HG03432 (cell line): Measurements from ENCODE around the gene MFSD1.
"Not testable (repeated sequence)": the region's sequence is repeated elsewhere in the genome, so short reads cannot be mapped to it uniquely, and the experiment has no call there.

Experiments
- ATAC-seq: cut with Tn5 transposase; IDR thresholded peaks from one replicate; pipeline ENCODE4 v1.9.1; 2021; ENCODE audit warnings: mild to moderate bottlenecking, moderate library complexity; ENCODE audit not compliant: unreplicated experiment

The MFSD1 gene

DNA sequence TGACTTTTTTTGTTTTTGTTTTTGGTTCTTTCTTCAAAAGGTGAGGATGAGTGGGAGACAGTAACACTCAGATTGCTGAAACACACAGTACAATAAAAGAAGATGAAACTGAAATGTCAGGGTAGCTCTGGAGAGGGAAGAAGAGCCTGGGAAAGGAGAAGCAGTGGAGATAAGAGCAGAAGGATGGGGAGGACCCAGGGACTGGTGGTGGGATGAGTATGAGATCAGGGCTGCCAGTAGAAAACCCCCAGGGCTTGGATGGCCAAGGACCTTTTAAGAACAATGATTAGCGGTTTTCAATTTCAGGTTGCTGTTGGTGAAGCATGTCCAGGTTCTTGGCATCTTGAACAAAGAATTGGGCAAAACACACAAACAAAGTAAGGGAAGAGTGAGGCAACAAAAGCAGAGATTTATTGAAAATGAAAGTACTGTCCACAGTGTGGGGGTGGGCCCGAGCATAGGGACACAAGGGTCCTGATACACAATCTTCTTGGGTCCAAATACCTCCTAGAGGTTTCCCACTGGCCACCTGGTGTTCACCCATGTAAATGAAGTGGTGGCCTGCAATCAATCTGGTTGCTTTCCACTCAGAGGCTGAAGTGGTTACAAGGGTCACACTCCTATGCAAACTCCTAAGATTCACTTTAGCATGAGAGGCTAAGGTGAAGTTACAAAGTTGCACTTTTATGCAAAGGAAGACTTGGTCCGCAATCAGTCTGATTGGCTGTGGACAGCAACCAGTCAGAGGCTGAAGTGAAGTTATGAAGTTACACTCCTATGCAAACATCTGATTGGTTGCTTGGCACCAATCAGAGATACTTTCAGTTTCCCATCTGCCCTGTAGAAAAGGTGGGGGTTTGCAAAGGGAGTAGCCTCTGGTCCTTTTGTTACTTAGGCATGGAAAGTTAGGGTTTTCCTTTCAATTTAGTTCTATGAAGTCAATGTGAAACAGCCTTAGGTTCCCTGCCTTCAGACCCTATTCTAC, 26.1 kb upstream of the MFSD1 start:
- ATAC-seq: peak; percentile 61

DNA sequence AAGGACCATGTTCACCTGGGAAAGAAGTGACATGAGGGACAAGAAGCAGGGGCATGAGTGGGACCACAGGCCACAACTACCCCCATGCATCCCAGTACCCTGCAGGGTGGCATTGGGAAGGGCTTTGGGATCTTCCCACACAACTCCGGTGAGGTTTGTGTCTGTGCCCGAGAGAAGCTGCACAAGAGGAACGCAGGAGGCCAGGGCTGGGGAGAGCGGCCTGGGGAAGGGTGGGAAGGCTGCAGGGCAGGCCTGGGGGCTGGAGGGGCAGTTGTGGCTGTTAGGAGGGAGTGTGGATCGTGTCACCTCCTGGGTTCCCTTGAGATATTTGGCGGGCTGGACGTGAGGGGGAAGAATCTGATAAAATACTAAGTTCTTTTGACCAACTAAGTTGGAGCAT, 25.3 kb upstream of the MFSD1 start:
- ATAC-seq: no peak

DNA sequence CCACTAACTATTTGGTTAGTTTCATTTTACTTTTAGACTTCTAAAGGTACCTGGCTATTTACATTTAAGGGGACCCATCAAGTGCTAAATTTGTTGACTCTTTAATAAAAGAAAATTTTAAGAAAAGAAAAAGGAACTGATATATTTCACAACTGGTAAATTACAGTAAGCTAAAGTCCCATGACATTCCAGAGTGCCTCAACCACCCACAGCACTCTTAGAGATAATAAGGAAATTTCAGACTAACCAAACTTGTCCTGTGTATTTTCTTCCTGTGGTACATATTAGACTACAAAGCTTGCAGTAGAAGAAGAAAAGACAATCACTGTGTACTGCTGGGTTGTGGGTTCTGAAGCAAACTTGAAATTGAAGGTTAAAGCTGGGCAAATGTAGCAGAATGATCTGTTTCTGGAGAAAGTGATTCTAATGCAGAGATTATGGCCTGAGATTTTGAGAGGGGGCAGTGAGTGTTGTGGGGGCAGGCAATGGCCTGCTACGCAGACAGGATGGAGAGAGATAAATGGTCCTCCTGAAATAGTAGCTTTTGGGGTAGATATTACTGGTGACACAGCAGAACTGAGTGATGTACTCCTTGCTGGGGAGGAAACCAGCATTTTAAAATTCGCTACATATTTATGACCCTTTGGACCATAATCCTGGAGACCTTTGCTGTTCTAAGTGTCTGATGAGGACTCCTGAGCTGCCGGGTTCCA, 24.5 kb upstream of the MFSD1 start:
- no peak for ATAC-seq

DNA sequence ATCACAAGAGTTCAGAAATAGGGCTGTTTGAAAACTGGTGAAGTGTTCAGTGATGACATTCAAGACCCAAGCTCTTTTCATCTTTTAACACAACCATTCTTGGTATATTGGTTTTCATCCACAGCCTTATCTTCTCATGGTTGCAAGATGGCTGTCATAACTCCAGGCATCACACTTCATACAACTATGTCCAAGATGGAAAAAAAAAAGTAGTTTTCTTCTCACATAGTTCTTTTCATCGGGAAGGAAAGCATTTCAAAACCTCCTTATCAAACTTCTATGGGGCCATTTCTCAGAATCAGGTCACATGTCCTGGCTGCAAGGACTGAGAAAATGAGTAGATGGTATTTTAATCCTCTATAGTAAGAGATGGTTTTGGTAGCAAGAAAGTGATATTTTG, 21.1 kb upstream of the MFSD1 start:
- ATAC-seq: no peak

DNA sequence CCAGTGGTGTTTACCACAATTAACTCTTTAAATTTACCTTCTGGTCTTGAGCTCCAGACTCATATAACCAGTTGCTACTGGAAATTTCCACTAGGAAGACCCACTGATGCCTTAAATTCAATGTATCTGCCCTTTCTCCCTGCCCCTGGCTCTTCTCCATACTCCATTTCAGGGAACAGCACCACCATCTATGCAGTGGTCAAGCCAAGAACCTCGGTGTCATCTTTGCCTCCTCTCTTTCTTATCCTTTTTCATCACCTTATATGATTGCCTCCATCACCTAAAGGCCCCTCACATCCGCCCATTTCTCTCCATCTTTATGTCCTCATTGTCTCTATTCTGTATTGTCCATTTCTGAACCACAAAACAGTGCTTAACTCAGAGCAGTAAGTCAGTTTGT, 20.7 kb upstream of the MFSD1 start:
- ATAC-seq: no peak

DNA sequence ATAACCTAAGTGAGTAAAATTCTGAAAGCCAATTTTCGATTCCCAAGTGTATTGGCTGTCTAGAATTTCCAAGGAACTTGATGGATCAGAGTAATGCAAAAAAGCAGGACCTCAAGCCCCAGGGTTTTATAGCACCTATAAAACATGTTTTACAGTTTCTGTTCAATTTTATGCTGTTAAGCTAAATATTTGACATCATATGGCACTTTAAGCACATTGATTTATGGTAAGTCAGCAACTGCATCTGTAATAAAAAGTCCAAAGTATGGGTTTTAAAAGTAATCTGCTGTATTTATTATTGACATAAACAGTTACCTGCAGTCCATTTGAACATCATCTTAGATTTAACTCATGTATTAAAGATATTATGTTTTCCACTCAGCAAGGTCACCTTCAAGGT, 20.0 kb upstream of the MFSD1 start:
- ATAC-seq: no peak

DNA sequence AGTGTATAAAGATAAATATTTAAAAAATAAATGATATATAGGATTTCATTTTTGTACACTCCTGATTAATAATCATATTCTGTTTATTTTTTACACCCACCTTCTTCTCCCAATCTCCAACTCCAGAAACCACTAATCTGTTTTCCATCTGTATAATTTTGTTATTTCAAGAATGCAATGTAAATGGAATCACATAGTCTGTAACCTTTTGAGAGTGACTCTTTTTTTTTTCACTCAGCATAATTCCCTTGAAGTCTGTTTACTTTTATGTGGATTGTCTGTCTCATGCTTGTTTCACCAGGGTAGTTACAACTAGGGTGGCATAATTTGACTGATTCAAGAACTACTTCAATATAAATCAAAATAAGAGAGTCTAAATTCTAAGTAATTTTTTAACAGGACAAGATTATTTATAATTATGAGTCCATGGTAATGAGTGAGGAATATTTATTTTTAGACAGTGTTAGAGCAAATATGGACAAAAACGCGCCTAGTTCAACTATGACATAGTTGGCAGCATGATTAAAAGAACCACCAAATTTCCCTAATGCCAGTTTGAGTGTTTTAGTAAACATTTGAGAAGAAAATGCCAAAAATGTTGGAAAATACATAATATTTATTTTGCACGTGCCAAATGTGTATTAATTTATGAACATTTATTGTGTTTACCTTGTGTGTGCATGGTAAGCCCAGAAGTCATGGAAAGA, 19.4 kb upstream of the MFSD1 start:
- ATAC-seq: no peak

DNA sequence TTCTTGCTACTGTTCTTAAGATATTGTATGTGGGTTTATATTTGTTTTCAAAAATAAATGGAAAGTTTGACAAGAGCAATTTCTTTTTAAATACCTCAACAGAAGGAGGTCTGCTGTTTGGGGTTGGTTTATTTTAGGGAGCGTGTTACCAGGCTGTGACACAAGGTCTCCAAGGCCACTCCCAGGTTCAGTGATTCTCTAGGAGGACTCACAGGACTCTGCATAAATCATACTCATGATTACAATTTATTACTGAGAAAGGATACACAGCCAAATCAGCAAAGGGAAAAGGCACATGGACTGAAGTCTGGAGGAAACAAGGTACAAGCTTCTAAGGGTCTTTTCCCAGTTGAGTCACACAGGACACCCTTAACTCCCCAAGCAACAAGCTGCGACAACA, 18.8 kb upstream of the MFSD1 start:
- no peak for ATAC-seq

DNA sequence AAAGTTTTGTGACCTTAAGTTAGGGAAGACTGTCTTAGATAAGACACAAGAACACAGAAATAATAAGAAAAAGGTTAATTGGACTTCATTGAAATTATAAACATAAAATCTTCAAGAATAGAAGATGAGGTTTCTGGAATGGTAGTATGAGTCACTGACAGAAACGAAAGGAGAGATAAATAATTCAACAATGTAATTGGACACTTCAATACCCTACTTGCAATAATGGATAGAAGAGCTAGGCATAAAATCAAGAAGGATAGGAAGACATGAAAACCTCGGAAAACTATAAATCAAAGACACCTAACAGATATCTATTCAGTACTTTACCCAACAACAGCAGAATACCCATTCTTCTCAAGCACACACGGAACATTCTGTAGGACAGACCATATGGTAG, 15.9 kb upstream of the MFSD1 start:
- ATAC-seq: no peak

DNA sequence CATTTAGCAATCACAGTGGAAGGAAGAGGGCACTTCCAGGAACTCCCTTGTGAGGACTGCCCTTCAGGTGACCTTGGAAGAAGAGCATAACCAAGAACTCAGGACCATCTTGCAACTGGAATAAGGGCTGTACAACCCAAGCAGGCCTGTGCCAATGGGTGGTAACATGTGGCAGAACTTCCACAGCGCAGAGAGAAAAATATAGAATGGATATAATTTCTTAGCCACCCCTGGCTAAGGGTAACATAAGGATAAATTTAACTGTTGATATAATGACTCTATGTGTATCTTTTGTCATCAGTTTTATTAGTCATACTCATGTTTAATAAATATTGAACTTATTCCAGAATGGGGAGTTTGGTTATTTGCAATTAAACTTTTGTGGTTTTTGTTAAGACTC, 13.4 kb upstream of the MFSD1 start:
- ATAC-seq: no peak

DNA sequence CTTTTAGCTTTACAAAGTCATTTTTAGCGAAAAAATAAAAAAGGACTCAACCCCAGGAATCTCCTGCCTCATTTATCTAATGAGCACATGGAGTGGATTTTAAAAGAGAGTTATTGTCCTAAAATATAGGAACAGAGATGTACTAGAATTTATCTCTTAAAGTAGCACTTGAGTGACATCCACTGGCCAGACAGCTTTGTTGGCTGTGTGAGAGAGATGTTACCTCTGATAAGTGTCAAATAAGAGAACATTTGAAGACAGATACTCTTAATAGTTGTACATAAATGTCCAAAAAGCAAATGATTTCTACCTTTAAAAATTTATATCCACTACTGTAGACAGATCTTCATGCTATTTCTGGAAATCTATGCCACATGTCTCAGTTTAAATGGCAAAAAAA, 12.3 kb upstream of the MFSD1 start:
- no peak for ATAC-seq

DNA sequence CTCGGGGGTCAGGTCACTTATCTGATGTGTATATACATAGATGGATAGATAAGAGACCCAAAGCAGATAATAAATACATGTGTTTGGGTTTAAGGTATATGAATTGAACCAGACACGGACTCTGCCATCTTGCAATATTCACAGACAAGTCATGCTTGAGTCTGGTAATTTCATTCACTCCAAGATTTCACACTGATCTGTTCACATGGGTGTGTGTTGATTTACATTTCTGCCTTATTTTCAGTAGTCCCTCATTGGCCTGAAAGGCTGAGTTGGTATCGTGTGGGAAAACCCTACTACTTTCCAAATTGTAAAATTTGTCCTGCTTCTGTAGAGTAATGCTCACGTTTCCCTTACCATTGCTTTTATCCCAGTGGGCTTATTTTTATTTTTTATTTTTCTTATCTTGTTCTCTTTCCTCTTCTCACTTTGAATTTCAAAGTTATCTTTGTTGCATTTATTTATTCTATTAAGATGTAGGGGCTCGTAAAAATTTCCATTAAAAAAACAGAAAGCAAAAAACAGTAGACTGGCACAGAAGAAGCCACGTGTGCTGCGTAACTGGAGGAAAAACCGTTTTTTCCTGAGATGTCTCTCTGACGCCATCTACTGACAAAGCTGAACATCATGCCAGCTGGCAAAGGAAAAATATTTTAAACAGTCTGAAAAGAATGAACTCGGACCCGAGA, 10.8 kb upstream of the MFSD1 start:
- peak; percentile 82 for ATAC-seq

DNA sequence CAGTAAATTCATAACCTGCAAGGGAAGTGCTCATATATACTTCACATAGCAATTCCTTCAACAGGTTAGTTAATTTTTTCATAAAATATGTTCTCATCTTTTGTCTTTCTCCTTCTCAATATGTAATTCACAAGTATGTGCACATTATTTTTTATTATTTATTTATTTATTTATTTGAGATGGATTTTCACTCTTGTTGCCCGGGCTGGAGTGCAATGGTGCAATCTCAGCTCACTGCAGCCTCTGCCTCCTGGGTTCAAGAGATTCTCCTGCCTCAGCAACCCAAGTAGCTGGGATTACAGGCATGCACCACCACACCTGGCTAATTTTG, 10.3 kb upstream of the MFSD1 start:
- not testable (repeated sequence) for ATAC-seq

DNA sequence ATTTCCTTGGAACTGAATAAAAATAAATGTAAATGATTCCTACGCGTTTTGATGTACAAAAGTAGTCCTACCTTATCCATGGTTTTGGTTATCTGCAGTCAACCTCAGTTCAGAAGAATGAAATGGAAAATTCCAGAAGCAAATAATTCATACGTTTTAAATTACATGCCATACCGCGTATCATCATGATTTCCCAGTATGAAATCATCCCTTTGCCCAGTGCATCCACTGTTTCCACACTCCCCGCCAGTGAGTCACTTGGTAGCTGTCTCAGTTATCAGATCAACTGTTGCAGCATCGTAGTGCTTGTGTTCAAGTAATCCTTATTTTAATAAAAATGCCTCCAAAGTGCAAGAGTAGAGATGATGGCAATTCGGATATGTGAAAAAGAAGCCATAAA, 9.1 kb upstream of the MFSD1 start:
- no peak for ATAC-seq

DNA sequence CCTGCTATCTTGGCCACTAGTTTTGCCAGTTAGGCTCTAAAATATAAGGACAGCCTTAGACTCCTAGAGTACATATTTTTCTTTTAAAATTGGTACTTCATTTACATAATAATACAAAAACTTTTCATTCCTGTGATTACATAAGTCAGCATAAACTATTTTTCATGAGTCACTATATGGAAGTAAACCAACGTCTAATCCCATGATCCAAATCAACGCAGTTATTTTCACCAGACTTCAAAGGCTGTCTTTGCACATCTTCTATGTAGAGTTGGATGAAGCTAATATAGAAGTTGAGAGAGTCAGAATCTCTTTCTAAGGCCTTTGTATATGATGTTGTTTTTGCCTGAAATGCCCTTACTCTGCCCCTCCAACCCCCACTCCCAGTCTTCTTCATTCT, 7.6 kb upstream of the MFSD1 start:
- no peak for ATAC-seq

DNA sequence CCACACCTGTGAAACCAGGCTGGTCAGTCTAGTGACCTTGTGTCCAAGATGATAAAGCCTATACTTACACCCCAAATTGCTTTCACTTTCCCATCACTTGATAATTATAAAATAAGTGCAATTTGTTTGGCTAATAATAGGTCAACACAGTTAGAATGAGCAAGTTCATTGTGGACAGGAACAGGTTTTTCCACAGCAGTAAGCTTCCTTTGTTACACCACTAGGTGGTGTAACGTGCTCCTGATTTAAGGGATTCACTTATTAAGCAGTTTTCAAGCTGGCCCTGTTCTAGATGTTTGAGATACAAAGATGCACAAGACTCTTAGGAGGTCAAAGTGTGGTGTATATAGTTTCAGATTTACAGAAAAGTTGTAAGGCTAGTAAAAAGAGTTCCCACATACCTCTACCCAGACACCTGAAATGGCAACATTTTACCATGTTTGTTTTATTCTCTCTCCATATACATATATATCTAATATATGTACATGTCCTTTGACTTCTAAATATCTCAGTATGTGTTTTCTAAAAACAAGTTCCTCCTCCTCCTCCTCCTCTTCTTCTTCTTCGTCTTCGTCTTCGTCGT, 6.8 kb upstream of the MFSD1 start:
- peak; percentile 63 for ATAC-seq

DNA sequence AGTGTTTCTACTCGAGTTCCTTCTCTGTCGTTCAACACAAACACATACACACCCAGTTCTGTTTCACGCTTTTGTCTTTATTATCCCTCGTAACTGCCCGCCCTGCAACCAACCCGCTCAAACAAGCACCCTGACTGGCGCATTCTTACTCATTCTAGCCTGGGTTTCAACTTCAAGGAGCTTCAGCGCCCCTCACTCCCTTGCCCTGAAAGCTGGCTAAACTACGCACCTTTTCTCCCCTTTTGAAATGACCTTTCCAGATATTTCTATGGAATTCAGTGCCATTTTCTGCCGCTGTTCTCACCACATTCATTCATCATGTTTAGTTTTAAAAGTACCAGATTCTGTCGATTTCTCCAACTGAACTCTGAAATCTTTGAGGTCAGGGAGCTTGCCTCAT, 653 bp upstream of the MFSD1 start:
- ATAC-seq: no peak

DNA sequence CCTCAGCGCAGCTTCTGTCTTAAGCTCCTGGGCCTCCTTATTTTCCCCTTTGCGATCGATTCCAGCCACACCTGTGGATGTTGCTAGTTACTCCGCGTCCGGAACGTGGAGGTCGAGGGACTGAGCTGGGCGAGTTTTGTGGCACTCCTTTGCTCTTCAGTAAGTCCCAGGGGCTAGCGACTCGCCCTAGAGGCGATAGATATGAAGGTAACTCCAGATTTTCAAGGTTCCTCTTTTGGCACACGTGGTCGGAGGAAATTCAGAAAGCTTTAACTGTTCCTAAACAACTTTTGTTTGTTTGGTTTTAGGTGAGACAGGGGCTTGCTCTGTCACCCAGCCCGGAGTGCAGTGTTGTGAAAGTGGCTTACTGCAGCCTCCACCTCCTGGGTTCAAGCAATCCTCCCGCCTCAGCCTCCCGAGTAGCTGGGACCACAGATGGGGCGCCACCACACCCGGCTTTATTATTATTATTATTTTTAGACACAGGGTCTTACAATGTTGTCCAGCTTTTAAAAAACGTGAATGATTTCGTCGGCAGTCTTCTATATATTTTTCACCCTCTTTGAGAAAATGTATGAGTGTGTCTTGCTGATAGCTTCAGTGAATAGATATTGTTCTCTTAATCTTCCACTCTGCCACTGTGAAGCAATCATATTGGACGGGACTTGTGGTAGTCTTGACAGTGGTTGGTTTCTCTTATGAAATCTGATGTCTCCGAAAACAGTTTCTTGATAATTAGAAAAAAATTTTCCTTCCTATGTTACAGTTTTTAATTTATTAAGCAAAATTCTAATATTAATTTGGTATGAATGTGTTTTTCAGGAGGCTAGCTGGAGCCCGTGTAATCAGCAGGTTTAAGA, 785 bp downstream of the MFSD1 start:
- peak; percentile 31 for ATAC-seq

DNA sequence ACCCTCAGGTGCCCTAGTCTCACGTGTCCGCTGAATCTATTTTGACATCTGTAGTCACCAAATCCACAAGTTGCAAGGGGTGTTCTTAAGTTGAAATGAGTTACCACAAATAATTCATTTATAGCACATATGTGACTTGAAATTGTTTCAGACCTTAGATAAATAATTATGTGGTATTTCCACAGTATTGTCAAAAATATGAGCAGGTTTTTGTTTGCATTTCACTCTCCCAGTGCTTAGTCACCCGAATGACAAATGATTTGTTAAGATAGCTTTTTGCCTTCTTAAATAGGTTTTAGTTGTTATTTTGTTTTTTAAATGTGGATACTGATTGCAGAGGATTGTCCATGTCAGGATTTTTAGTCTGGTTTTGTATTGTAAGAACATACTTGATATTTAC, 2.6 kb downstream of the MFSD1 start:
- no peak for ATAC-seq

DNA sequence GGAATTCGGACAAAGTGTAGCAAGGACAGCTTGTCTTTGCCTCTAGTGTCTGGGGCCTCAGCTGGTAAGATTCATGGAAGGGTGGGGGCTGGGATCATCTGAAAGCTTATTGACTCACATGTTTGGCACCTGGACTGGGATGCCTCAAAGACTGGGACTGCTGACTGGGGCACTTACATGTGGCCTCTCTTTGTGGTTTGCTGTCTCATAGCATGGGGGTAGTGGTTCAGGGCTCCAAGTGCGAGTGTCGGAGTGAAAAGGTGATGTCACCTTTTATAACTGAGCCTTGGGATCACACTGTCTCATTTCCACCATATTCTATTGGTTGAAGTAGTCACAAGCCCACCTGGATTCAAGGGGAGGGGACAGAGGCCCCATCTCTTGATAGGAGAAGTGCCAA, 6.8 kb downstream of the MFSD1 start:
- no peak for ATAC-seq
